HL-60 (cell line): ENCODE results near the gene ADD2.

Experiments
- CTCF ChIP-seq: IDR thresholded peaks from one replicate; pipeline ENCODE4 v1.5.1; 2011; ENCODE audit warnings: low read length, control low read depth, inconsistent platforms; ENCODE audit not compliant: insufficient read depth
- REST ChIP-seq: IDR thresholded peaks from 2 replicates; pipeline ENCODE4 v1.6.1; 2012; ENCODE audit warnings: low read depth; ENCODE audit not compliant: insufficient replicate concordance

- TF ChIP-seq REST = no peak
- no peak for TF ChIP-seq CTCF
Observed at GRCh38 chr2:70743068-70743467, 24.9 kb downstream of the ADD2 start.
